AG09319 (cell line): ENCODE results near the gene DOC2B.
"Not testable (repeated sequence)": the region's sequence is repeated elsewhere in the genome, so short reads cannot be mapped to it uniquely, and the experiment has no call there.

ENCODE experiments used
- DNase-seq: peaks from one replicate; pipeline ENCODE4 v3.0.0-alpha.2; 2010; ENCODE audit warnings: low read depth; ENCODE audit errors: extremely low read depth
- CTCF ChIP-seq: IDR thresholded peaks from 2 replicates; pipeline ENCODE4 v1.5.1; 2011; ENCODE audit warnings: low read depth, mild to moderate bottlenecking, inconsistent platforms, low read length, moderate library complexity

The DOC2B gene

DNA sequence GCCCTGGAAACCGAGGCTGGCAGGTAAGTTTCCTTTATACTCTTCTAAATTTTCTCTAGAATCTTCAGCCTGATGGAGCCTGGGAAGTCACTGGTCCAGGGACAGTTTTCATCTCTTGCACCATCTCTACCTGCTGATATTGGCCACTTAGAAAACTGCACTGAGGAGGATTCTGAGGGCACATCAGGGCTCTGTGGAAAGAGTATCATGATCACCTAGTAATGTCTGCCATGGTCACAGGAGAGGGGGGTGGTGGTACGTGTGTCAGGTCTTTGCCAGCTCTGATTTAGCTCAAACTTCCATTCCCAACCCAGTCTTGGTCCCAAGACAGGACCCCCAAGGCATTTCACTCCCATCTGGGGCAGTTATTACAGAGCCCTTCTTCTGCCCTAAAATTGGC lies 35.2 kb upstream of the DOC2B start:
- DNase-seq: no peak
- no peak for TF ChIP-seq CTCF

- not testable (repeated sequence) for DNase-seq
These were observed 34.4 kb upstream of the DOC2B start for GRCh38 chr17:215563-216478.

- DNase-seq: no peak
- no peak for TF ChIP-seq CTCF
These were observed 33.5 kb upstream of the DOC2B start for GRCh38 chr17:214881-215331.

GRCh38 chr17:213286-214105 lies 32.0 kb upstream of the DOC2B start:
- DNase-seq: no peak
- TF ChIP-seq CTCF: no peak

DNA sequence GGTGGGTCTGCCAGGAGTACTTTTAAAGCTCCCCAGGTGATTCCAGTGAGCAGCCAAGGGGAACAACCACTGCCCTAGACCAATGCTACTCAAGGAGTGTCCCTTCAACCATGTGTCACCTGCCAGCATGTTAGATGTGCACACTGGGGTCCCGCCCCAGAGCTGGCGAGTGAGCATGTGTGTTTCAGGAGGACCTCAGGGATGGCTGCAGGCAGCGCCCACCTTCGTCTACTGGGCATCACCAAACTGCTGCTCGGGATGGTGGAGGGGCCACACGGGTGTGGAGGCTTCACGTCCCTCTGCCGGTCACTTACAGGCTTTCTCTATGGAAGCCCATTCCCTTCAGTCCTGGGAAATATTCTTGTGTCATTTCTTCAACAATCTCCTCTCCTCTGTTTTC lies 29.0 kb upstream of the DOC2B start:
- no peak for TF ChIP-seq CTCF
- no peak for DNase-seq

DNA sequence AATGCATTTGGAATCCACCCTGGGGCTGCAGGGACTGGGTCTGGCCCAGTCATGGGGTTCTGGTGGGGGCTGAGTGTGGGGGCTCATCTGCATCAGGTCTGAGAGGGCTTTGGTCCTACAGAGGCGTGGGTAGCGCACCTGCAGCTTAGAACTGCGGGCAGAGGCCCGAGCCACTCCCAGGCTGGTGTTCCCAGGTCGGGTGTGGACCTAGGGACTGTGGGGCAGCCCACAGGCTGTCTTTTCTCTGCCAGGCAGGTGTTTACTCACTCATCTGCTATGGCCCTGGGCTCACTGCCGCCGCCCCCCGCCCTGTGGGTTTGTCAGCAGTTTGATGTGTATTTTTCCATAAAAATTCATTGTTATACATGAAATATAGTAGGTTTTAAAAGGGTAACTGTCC lies 27.0 kb upstream of the DOC2B start:
- no peak for TF ChIP-seq CTCF
- no peak for DNase-seq

DNA sequence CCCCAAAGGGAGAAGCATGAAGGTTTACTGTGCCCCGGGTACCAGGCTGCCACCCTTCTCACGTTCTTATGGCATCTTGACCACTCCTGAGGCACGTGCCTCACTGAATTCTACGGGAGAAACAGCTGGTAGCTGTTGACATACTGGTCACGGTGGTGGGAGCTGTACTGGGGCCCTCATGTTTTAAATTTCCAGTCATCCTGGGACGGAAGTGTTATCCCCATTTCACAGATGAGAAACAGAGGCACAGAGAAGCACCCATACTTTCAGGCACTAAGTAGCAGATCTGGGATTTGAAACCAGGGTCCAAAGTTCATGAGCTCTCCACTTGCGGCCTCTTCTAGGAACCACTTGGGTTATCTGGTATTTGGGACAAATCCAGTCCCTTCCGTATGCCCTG lies 26.3 kb upstream of the DOC2B start:
- TF ChIP-seq CTCF: no peak
- no peak for DNase-seq
